GM21360 (cell line): Measurements from ENCODE around the gene MND1.

Experiments
- ATAC-seq: cut with Tn5 transposase; IDR thresholded peaks from one replicate; pipeline ENCODE4 v1.9.1; 2021; ENCODE audit warnings: mild to moderate bottlenecking, moderate library complexity; ENCODE audit not compliant: unreplicated experiment

Gene MND1

GRCh38 chr4:153344131-153345011 is at the start of gene MND1:
TSS of gene MND1 (plus strand) at chr4:153344688. CDS start at chr4:153344738, 50 bp downstream.
- ATAC-seq: peak; percentile 73

GRCh38 chr4:153295131-153295755 is 49.2 kb upstream of the MND1 start:
- ATAC-seq: no peak

GRCh38 chr4:153296040-153296823 is 48.3 kb upstream of the MND1 start:
- ATAC-seq: no peak

- no peak for ATAC-seq
These were observed 47.4 kb upstream of the MND1 start for GRCh38 chr4:153297116-153297515.

- no peak for ATAC-seq
These were observed 33.7 kb upstream of the MND1 start for GRCh38 chr4:153310793-153311192.

GRCh38 chr4:153314915-153315314 is 29.6 kb upstream of the MND1 start:
- no peak for ATAC-seq

GRCh38 chr4:153318696-153319320 is 25.7 kb upstream of the MND1 start:
- ATAC-seq: no peak

- no peak for ATAC-seq
These were observed 21.7 kb upstream of the MND1 start for GRCh38 chr4:153322791-153323190.

GRCh38 chr4:153324046-153324445 is 20.4 kb upstream of the MND1 start:
- no peak for ATAC-seq

- ATAC-seq: no peak
These were observed 18.9 kb upstream of the MND1 start for GRCh38 chr4:153325558-153325957.

- no peak for ATAC-seq
These were observed 18.0 kb upstream of the MND1 start for GRCh38 chr4:153326513-153326912.

GRCh38 chr4:153327247-153327646 is 17.2 kb upstream of the MND1 start:
- ATAC-seq: no peak

GRCh38 chr4:153332936-153333335 is 11.6 kb upstream of the MND1 start:
- no peak for ATAC-seq

- ATAC-seq: no peak
These were observed 10.6 kb upstream of the MND1 start for GRCh38 chr4:153333874-153334273.

- no peak for ATAC-seq
These were observed 8.8 kb upstream of the MND1 start for GRCh38 chr4:153335665-153336064.

- ATAC-seq: no peak
These were observed 6.8 kb upstream of the MND1 start for GRCh38 chr4:153337686-153338085.

- no peak for ATAC-seq
These were observed 2.9 kb upstream of the MND1 start for GRCh38 chr4:153341575-153342090.

- ATAC-seq: no peak
These were observed 1.5 kb upstream of the MND1 start for GRCh38 chr4:153342751-153343552.

- ATAC-seq: peak; percentile 21
These were observed 809 bp downstream of the MND1 start for GRCh38 chr4:153345012-153345981.
